HTR-8/SVneo (cell line): Measurements from ENCODE around the gene TET3.

Experiments
- DNase-seq: peaks from one replicate; pipeline ENCODE4 v3.0.0; 2011; ENCODE audit warnings: low spot score, mixed read lengths; ENCODE audit not compliant: insufficient read length
- FAIRE-seq: peaks from 2 replicates; lab custom pipeline; 2011; peaks lifted over from hg19 to GRCh38; lab: Jason Lieb, UNC

TET3 gene

GRCh38 chr2:73985308-73986084 lies 786 bp downstream of the TET3 start:
- no peak for FAIRE-seq
- DNase-seq: no peak

- DNase-seq (no peak), FAIRE-seq (no peak)
Observed at GRCh38 chr2:73986085-73986681, 1.5 kb downstream of the TET3 start.

GRCh38 chr2:73987109-73987947 lies 2.6 kb downstream of the TET3 start:
- no peak for DNase-seq
- no peak for FAIRE-seq

- FAIRE-seq (no peak), DNase-seq (no peak)
Observed at GRCh38 chr2:73987948-73988700, 3.4 kb downstream of the TET3 start.

DNA sequence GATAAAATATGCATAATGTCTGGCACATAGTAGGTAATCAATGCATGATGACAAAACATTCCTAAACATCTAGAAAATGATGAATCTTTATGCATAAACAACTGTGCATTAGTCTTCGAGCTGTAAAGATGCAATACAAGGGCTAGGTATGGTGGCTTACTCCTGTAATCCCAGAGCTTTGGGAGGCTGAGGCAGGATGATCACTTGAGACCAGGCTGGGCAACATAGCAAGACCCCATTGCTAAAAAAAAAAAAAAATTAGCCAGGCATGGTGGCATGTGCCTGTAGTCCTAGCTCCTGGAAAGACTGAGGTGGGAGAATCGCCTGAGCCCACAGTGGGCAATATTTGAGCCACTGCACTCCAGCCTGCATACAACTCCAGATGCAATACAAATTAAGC lies 5.3 kb downstream of the TET3 start:
- DNase-seq (no peak), FAIRE-seq (no peak)

- DNase-seq (no peak), FAIRE-seq (no peak)
Observed at GRCh38 chr2:73990531-73990930, 5.8 kb downstream of the TET3 start.

- FAIRE-seq (no peak), DNase-seq (no peak)
Observed at GRCh38 chr2:73992036-73992435, 7.3 kb downstream of the TET3 start.

GRCh38 chr2:73993376-73993775 lies 8.7 kb downstream of the TET3 start:
- peak; percentile 9 for FAIRE-seq
- DNase-seq: peak; percentile 66

DNA sequence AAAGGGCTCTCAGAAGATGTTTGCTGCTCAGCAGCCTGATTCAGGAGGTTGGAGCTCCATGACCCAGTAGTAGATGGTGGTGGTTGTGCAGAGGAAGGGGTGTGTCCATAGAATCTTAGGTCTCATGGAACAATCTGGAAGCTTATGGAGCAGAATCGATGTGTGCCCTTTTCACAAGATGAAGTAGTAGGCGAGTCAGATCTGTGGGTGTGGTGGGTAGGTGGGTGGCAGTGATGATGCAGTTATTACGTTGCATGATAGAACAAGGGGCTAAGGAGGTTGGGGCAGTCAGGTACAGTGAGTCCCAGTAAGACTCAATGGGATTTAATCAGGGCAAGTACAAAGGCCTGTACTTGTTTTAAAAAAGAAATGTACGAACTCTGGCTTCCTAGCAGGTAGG lies 9.1 kb downstream of the TET3 start:
- DNase-seq (no peak), FAIRE-seq (no peak)

DNA sequence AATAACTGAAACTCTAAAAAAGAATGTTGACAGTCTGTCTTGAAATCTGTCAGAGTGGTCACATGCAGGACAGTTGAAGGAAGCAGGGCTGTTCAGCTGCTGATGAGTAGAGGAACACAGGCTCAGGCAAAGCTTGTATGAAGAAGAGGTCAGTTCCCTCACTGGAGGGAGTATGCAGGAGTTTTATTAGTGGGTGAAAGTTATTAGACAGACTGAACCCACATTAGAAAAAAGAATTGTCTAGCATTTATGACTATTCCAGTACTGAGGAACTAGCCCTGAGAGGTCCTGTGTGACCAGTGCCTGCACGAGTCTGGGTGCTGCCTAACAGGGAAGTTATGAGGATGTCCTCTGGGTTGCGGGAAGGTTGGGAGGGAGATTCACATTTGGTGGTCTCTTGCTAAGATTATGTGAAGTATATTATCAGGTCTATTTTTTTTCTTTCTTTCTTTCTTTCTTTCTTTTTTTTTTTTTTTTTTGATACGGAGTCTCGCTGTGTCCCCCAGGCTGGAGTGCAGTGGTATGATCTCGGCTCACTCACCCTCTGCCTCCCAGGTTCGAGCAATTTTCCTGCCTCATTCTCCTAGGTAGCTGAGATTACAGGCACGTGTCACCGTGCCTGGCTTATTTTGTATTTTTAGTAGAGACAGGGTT lies 9.6 kb downstream of the TET3 start:
- DNase-seq (no peak), FAIRE-seq (no peak)

DNA sequence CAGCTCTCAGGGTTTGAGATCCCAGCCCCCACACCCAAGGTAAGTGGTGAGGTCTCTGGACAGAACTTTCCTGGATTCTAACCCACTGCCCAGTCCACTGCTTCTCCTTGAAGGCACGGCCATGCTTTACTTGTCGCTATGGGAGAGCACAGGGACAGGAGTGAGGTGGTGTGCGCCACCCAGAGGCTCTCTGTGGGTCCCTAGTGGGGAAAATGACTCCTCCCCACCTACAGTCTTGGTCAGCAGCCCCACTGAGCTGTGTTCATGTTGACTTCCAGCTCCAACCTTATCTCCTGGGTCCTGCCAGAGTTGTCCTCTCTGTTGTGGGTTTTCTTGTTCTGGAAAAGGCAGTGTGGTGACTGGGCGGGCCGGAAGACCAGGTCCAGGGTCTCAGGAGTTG lies 11.1 kb downstream of the TET3 start:
- FAIRE-seq (no peak), DNase-seq (no peak)

DNA sequence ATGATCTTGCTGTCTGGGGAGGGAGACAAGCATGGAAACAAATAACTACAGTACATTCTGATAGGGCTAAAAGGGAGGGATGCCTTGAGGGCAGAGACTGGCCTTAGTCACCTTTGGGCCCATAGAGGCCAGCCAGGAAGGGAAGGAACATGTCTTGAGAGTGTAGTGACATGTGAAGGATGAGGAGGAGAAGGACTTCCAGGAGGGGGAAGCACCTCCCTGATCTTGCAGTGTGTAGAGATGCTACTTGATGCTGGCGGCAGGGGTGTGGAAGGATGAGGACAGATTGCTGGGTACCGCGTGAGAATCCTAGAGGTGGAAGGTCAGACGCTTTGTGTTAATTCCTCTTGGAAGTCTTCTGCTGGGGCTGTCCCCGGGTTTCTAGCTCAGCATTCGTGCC lies 13.1 kb downstream of the TET3 start:
- FAIRE-seq: no peak
- no peak for DNase-seq

DNA sequence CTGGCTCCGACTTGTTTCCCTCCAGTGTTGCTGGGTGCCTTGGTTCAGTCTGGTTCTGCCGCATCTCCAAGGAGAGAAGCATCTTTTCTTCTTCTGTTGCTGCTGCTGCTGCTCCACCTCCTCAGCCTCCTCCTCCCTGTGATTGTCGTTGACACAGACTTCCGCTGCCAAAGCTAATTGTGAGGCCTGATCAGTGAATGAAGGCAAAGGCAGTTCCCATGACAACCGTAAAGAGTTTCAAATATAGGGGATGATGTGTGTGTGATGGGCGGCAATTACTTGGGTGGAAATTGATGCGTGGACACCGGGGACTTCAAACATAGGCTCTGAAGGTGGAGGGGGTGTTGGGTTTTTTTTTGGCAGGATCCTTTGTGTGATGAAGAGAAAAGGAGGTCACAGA lies 13.7 kb downstream of the TET3 start:
- DNase-seq: no peak
- FAIRE-seq: no peak

GRCh38 chr2:73998933-73999332 lies 14.2 kb downstream of the TET3 start:
- DNase-seq (no peak), FAIRE-seq (no peak)

DNA sequence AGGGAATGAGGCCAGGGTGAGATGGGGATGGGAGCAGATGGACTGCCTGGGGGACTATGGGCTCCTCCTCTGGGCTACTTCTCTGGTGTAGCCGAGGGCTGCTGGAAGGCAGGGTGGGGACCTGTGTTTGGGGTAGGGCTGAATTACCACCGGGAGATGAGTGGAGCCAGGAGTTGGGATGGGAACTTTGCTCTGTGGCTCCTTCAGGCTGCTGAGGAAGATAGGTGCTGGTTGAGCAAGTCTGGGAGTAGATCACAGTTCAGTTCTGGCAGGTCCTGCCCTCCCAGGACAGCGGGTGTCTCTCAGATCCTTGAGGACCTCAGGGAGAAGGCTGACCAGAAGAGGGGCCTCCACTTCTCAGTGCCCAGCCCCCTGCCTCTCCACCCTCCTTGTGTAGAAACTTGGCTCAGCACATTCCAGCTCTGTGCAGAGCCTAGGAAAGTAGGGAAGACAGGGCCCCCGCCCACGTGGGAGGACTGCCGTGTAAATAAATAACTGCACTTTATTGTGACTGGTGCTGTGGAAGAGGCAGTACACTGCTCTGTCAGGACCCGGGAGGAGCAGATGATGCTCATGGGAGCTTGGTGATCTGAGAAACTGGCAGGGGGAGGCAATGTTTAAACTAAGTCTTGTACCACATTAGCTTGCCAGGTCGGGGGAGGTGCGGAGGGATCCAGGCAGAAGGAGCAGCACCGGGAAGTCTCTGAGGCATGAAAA lies 15.3 kb downstream of the TET3 start:
- DNase-seq (no peak), FAIRE-seq (no peak)

- DNase-seq (no peak), FAIRE-seq (no peak)
Observed at GRCh38 chr2:74000666-74001065, 16.0 kb downstream of the TET3 start.

GRCh38 chr2:74001121-74001520 lies 16.4 kb downstream of the TET3 start:
- no peak for DNase-seq
- no peak for FAIRE-seq

GRCh38 chr2:74001781-74002504 lies 17.2 kb downstream of the TET3 start:
- no peak for DNase-seq
- no peak for FAIRE-seq
